Fibroblast of pulmonary artery (primary cell): Measurements from ENCODE around the gene ARRDC4.

Experiments used
- DNase-seq: peaks from one replicate; pipeline ENCODE4 v3.0.0-alpha.2; 2010; ENCODE audit warnings: low read depth
- H3K4me3 ChIP-seq: replicated peaks from 2 replicates; pipeline ENCODE4 v1.5.1; 2011; ENCODE audit warnings: low read depth, mild to moderate bottlenecking, control low read depth, low read length, moderate library complexity
- TF ChIP-seq, protein P1 (sequence below): IDR thresholded peaks from 2 replicates; pipeline ENCODE4 v1.5.1; 2011; ENCODE audit warnings: mild to moderate bottlenecking, control low read depth, low read length, inconsistent platforms; ENCODE audit errors: missing control alignments

The ARRDC4 gene

DNA sequence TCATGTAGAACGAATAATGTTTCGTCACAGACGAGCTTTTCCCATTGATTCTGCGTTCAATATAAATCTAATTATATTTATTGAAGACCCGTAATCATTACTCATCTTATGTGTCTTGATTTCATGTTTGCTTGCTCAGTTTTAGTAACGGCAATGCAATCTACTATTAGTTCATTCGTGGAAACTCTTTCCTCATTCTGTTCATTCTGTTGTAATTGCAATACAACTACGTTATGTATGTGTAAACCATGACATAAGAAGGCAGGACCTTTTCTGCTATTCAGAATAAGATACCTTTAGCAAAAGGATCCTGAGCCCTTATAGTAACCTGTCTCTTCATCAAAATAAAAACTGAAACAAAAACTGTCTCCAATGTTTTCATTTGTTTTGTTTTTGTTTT lies 6.8 kb upstream of the ARRDC4 start:
- H3K4me3 ChIP-seq, result no peak overlapping the region
- TF ChIP-seq, protein P1, sequence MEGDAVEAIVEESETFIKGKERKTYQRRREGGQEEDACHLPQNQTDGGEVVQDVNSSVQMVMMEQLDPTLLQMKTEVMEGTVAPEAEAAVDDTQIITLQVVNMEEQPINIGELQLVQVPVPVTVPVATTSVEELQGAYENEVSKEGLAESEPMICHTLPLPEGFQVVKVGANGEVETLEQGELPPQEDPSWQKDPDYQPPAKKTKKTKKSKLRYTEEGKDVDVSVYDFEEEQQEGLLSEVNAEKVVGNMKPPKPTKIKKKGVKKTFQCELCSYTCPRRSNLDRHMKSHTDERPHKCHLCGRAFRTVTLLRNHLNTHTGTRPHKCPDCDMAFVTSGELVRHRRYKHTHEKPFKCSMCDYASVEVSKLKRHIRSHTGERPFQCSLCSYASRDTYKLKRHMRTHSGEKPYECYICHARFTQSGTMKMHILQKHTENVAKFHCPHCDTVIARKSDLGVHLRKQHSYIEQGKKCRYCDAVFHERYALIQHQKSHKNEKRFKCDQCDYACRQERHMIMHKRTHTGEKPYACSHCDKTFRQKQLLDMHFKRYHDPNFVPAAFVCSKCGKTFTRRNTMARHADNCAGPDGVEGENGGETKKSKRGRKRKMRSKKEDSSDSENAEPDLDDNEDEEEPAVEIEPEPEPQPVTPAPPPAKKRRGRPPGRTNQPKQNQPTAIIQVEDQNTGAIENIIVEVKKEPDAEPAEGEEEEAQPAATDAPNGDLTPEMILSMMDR, result no peak
- DNase-seq, result no peak

DNA sequence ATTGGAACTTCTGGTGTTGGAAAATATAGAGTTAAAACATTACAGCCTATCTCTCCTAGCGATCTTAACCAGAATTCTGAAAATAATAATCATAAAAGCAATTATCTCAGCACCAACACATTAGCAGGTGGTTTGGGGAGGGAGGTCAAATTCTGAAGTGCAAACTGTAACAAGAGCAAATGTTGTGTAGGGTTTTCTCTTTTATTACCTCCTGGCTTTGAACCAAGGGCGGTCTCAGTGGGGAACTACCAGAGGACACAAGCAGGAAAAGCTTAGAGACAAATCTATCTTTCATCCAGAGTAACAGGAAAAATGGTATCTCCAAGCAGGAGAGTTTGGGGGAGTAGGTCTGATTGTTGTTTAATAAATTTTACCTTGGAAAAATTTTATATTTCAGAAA lies 5.5 kb upstream of the ARRDC4 start:
- DNase-seq, result no peak
- TF ChIP-seq, protein P1, result no peak
- no peak overlapping the region for H3K4me3 ChIP-seq

DNA sequence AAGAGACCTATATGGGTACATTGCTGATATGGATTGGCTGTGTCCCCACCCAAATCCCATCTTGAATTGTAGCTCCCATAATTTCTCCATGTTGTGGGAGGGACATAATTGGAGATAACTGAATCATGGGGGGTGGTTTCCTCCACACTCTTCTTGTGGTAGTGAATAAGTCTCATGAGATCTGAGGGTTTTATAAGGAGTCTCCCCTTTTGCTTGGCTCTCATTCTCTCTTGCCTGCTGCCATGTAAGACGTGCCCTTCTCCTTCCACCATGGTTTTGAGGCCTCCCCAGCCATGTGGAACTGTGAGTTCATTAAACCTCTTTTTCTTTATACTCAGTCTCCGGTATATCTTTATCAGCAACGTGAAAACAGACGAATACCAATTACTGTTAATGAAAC lies 5.0 kb upstream of the ARRDC4 start:
- TF ChIP-seq, protein P1, result no peak
- DNase-seq, result no peak
- H3K4me3 ChIP-seq, result no peak overlapping the region

DNA sequence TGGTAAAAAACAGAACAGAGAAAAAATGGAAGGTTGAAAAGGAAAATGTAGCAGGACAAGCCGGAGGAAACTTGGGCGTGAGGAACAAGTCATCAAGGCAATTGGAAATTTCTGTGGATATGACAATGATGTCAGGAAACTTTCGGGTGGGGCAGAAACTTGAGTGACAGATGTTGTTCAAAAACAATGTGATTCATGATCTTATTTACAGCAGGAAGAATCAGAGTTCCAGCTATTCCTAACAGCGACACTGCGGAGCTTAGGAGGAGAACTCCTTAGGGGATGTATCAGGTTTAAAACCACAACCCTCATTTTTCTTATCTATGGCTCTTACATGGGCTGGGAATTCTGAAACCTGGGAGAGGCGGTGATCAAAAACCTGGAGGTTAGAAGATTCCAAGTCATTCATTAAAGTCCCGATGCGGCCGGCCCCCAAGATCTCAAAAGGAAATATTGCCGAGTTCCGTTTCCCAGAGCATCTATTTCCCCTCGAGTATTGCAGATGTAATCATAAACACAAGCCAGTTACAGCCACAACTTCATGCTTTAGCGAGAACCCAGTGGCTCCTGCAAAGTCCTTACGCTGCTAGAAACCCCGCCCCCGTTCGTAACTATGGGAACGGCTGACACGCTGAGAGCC lies 659 bp upstream of the ARRDC4 start:
- TF ChIP-seq, protein P1, result no peak
- H3K4me3 ChIP-seq, result peak overlapping the region; percentile 57
- DNase-seq, result no peak

DNA sequence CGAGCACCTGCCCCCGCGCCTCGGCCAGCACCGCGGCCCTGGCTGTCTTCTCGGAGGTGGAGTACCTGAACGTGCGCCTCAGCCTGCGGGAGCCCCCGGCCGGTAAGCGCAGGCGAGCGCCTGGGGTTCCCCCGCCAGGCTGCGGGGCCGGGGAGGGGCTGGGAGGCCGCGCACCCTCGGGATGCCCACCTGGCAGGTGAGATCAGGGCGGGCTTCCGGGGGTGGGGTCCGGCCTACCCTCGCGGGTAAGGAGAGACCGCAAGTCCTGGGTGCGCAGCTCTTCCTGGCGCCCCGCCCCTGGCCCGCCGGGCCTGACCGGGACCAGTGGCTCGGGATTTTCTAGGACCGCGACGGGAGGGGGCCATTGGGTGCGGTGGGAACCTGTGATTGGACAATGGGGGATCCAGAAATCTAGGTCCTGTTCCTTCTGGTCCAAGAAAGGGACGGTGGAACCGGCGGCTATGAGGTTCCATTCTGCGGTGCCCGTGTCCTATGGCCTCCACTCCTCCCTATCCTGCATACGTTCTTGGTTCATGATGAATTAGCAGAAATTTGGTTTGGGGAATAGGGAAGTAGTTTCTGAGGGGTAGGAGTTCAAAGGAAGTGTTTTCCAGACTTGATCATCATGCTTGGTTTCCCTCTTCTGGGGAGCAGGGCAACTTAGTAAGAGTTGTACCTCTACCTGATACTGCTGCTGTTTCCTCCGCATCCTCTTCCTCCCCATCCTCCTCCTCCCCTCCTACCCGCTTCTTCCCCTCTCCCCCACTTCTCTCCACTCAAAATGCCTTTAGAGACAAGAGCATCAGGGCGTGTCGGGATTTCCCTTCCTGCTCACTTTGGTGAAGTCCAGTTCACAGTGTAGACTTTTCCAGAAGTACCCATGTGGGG lies 808 bp downstream of the ARRDC4 start:
- peak; percentile 20 for DNase-seq
- TF ChIP-seq, protein P1, result no peak
- peak overlapping the region; percentile 59 for H3K4me3 ChIP-seq

DNA sequence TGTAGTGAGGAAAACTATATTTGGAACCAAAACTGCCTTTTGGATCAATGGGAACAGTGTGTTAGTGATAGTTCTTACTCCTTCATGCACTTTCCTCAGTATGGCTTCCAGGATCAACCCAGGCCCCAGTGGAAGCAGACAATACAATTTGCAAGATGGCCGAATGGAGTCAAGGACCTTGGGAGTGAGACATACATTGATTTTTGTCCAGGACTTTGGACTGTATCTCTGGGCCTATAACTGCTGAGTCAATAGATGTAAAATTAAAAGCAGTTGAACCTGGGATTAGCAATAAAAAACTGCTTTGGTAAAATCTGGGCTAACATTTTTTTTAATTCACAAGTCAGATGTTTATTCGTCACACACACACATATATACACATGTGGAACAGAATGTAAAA lies 1.8 kb downstream of the ARRDC4 start:
- TF ChIP-seq, protein P1, result no peak
- no peak overlapping the region for H3K4me3 ChIP-seq
- no peak for DNase-seq
